GM12878 (cell line): ENCODE measurements around the gene COL27A1. TPM values are rescaled to one million over a fixed set of nuclear protein-coding genes. Genes with fewer than 3 reads are reported as not detected.

Experiments used
- BCL11A ChIP-seq: IDR thresholded peaks from 2 replicates; pipeline ENCODE4 v1.6.1; 2011; ENCODE audit warnings: low read depth, low read length
- EGR1 ChIP-seq, 2 experiments: IDR thresholded peaks; 1 replicate in 1 of 2; 2 replicates in 1 of 2; pipeline ENCODE4 v1.6.1; 2011 to 2012; ENCODE audit warnings: low read depth in 2 of 2, low read length in 2 of 2, borderline replicate concordance in 1 of 2, mild to moderate bottlenecking in 1 of 2, moderate library complexity in 1 of 2
- EP300 ChIP-seq, 2 experiments: fragments of 150-350 bp in 1 of 2; IDR thresholded peaks; 2 replicates each; pipeline ENCODE4 v1.6.1; 2011 to 2012; ENCODE audit warnings: low read depth in 2 of 2, low read length in 2 of 2, borderline replicate concordance in 1 of 2, improper control_type of control experiment in 1 of 2, inconsistent platforms in 1 of 2; ENCODE audit not compliant: control insufficient read depth in 1 of 2
- MTA2 ChIP-seq: fragments of 450-650 bp; IDR thresholded peaks from 2 replicates; pipeline ENCODE4 v1.6.1; 2016; ENCODE audit warnings: low read depth, mild to moderate bottlenecking, moderate library complexity
- NFXL1 ChIP-seq: fragments of 450-650 bp; IDR thresholded peaks from 2 replicates; pipeline ENCODE4 v1.6.1; 2017; ENCODE audit warnings: antibody characterized with exemption, mild to moderate bottlenecking, borderline replicate concordance
- RAD21 ChIP-seq: IDR thresholded peaks from 2 replicates; pipeline ENCODE4 v1.6.1; 2011; ENCODE audit warnings: mild to moderate bottlenecking, low read depth, low read length, moderate library complexity; ENCODE audit not compliant: insufficient read depth
- SREBF1 ChIP-seq: IDR thresholded peaks from 2 replicates; pipeline ENCODE4 v1.6.1; 2012; ENCODE audit warnings: mild to moderate bottlenecking, low read length
- polyA plus RNA-seq, 11 experiments: library from polyadenylated mRNA; depleted of rRNA in 4 of 11; unstranded in 6 of 11; stranded (reverse) in 5 of 11; fragments of >200 nt; fragmentation: Nextera tagmentation in 4 of 11; fragmentation: Illumina TruSeq in 1 of 11; extraction: Ambion mirVana in 4 of 11; extraction: Trizol in 1 of 11; gene quantifications; 1 replicate in 1 of 11; 2 replicates in 10 of 11; pipeline versions ENCODE4 v1.2.1 to v1.2.3, GENCODE V29; 2011 to 2016; ENCODE audit warnings: inconsistent platforms in 2 of 11, missing spikeins in 2 of 11, low read depth in 1 of 11
- total RNA-seq, 4 experiments: library from RNA; depleted of rRNA in 3 of 4; stranded (reverse); fragments of >200 nt in 3 of 4; fragmentation: Illumina TruSeq in 1 of 4; extraction: Trizol in 1 of 4; gene quantifications; 2 replicates each; pipeline versions ENCODE4 v1.2.1 to v1.2.3, GENCODE V29; 2013 to 2021
- TF ChIP-seq, protein P1 (sequence below): fragments of 450-650 bp; IDR thresholded peaks from 2 replicates; pipeline ENCODE4 v1.6.1; 2017; ENCODE audit warnings: mild to moderate bottlenecking, moderate library complexity
- TF ChIP-seq, protein P2 (sequence below): IDR thresholded peaks from 2 replicates; pipeline ENCODE4 v1.6.1; 2012; ENCODE audit warnings: mild to moderate bottlenecking, low read depth, low read length

Gene COL27A1
- total and polyA plus RNA-seq, 10 of the 15 experiments (the other 5 are each of a cell fraction or from before 2014, with no cell fraction given) = 0.10 TPM; not detected in 9

DNA sequence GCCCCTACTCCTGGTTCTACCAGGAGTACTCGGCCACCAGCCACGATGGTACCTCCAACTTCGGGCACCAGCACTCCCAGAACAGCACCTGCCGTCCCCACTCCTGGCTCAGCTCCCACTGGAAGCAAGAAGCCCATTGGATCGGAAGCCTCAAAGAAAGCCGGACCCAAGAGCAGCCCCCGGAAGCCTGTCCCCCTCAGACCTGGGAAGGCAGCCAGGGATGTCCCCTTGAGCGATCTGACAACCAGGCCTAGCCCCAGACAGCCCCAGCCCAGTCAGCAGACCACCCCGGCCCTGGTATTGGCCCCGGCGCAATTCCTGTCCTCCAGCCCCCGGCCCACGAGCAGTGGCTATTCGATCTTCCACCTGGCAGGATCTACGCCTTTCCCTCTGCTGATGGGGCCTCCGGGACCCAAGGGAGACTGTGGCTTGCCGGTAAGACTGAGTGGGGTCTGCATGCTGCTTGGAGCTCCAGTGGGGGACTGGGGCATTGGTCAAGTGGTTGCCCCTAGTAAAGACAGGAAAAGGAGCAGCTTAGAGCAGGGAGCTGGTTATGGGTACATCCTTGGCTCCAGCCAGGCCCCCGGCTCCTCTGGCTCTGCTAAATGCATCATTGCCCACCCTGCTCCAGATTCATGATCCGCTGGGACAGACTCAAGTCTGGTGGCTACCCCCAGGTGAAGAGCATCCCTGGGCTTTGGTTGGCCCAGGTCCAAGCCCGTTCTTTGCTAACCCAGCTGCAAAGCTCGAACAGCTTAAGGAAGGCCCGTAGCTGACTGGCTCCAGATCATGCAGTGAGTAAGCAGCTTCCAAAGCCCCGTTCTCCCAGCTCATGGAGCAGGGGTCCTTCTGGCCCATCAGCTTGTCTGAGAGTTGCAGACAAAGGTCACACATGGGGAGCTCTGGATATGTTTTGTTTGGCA is 14.0 kb downstream of the COL27A1 start (continued):
- TF ChIP-seq, protein P1, sequence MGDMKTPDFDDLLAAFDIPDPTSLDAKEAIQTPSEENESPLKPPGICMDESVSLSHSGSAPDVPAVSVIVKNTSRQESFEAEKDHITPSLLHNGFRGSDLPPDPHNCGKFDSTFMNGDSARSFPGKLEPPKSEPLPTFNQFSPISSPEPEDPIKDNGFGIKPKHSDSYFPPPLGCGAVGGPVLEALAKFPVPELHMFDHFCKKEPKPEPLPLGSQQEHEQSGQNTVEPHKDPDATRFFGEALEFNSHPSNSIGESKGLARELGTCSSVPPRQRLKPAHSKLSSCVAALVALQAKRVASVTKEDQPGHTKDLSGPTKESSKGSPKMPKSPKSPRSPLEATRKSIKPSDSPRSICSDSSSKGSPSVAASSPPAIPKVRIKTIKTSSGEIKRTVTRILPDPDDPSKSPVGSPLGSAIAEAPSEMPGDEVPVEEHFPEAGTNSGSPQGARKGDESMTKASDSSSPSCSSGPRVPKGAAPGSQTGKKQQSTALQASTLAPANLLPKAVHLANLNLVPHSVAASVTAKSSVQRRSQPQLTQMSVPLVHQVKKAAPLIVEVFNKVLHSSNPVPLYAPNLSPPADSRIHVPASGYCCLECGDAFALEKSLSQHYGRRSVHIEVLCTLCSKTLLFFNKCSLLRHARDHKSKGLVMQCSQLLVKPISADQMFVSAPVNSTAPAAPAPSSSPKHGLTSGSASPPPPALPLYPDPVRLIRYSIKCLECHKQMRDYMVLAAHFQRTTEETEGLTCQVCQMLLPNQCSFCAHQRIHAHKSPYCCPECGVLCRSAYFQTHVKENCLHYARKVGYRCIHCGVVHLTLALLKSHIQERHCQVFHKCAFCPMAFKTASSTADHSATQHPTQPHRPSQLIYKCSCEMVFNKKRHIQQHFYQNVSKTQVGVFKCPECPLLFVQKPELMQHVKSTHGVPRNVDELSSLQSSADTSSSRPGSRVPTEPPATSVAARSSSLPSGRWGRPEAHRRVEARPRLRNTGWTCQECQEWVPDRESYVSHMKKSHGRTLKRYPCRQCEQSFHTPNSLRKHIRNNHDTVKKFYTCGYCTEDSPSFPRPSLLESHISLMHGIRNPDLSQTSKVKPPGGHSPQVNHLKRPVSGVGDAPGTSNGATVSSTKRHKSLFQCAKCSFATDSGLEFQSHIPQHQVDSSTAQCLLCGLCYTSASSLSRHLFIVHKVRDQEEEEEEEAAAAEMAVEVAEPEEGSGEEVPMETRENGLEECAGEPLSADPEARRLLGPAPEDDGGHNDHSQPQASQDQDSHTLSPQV = no peak
- TF ChIP-seq BCL11A = no peak
- no peak for TF ChIP-seq EP300 (IDR thresholded peaks at IDR 0.05; ENCODE audit: borderline replicate concordance in 1 of 2, control insufficient read depth in 1 of 2, low read depth in 2 of 2, low read length in 2 of 2)
- no peak for TF ChIP-seq NFXL1
- TF ChIP-seq, protein P2, sequence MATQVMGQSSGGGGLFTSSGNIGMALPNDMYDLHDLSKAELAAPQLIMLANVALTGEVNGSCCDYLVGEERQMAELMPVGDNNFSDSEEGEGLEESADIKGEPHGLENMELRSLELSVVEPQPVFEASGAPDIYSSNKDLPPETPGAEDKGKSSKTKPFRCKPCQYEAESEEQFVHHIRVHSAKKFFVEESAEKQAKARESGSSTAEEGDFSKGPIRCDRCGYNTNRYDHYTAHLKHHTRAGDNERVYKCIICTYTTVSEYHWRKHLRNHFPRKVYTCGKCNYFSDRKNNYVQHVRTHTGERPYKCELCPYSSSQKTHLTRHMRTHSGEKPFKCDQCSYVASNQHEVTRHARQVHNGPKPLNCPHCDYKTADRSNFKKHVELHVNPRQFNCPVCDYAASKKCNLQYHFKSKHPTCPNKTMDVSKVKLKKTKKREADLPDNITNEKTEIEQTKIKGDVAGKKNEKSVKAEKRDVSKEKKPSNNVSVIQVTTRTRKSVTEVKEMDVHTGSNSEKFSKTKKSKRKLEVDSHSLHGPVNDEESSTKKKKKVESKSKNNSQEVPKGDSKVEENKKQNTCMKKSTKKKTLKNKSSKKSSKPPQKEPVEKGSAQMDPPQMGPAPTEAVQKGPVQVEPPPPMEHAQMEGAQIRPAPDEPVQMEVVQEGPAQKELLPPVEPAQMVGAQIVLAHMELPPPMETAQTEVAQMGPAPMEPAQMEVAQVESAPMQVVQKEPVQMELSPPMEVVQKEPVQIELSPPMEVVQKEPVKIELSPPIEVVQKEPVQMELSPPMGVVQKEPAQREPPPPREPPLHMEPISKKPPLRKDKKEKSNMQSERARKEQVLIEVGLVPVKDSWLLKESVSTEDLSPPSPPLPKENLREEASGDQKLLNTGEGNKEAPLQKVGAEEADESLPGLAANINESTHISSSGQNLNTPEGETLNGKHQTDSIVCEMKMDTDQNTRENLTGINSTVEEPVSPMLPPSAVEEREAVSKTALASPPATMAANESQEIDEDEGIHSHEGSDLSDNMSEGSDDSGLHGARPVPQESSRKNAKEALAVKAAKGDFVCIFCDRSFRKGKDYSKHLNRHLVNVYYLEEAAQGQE = no peak
- no peak for TF ChIP-seq MTA2
- TF ChIP-seq EGR1 (IDR thresholded peaks at IDR 0.05; ENCODE audit: borderline replicate concordance in 1 of 2, low read depth in 2 of 2, low read length in 2 of 2) = no peak
- TF ChIP-seq SREBF1 = no peak
- no peak for TF ChIP-seq RAD21
